Suprapubic skin (tissue), 4 donors: ENCODE data around the gene SLC6A7. TPM values are rescaled to one million over a fixed set of nuclear protein-coding genes. Genes with fewer than 3 reads are reported as not detected.

Source experiments
- DNase-seq, 2 donors: peaks; one replicate each; pipeline ENCODE4 v3.0.0-alpha.2; 2019; ENCODE audit warnings: low spot score in 2 of 2
- H3K27ac ChIP-seq: fragments of 200-600 bp; sonication (generic); one replicate; pipeline ENCODE4 v1.5.1; 2019
- H3K27me3 ChIP-seq: fragments of 200-600 bp; sonication (generic); one replicate; pipeline ENCODE4 v1.5.1; 2019
- H3K36me3 ChIP-seq: fragments of 200-600 bp; sonication (generic); one replicate; pipeline ENCODE4 v1.5.1; 2019
- H3K4me1 ChIP-seq: fragments of 200-600 bp; sonication (generic); one replicate; pipeline ENCODE4 v1.5.1; 2019
- H3K4me3 ChIP-seq: fragments of 200-600 bp; sonication (generic); one replicate; pipeline ENCODE4 v1.5.1; 2019; ENCODE audit warnings: mild to moderate bottlenecking
- H3K9me3 ChIP-seq: fragments of 200-600 bp; sonication (generic); one replicate; pipeline ENCODE4 v1.5.1; 2019
- EP300 ChIP-seq: sonication (generic); formaldehyde crosslinking; IDR thresholded peaks from one replicate; pipeline ENCODE4 v1.6.1; 2017; ENCODE audit warnings: antibody characterized with exemption
- POLR2A ChIP-seq, 2 donors: fragments of 450-650 bp; IDR thresholded peaks; one replicate each; pipeline ENCODE4 v1.6.1; 2017; ENCODE audit warnings: antibody characterized with exemption in 2 of 2, mild to moderate bottlenecking in 2 of 2, moderate library complexity in 2 of 2
- POLR2AphosphoS5 ChIP-seq, 3 donors: sonication (generic); formaldehyde crosslinking; IDR thresholded peaks; one replicate each; pipeline ENCODE4 v1.6.1; 2017; ENCODE audit warnings: antibody characterized with exemption in 3 of 3
- whole genome bisulfite sequencing: methylation state at CpG from one replicate; pipeline ENCODE4 v1.1.5; 2018; 5-methylcytosine and 5-hydroxymethylcytosine counted together
- total RNA-seq, 4 donors: library from RNA; depleted of rRNA; stranded (reverse); fragments of >200 nt; gene quantifications; one replicate each; pipeline ENCODE4 v1.1.0, GENCODE V29; 2016
- TF ChIP-seq, protein P1 (sequence below), 2 donors: fragments of 200-600 bp in 1 of 2; fragments of 450-650 bp in 1 of 2; sonication (generic) in 1 of 2; IDR thresholded peaks; one replicate each; pipeline ENCODE4 v1.5.1; 2016 to 2019; ENCODE audit warnings: antibody characterized with exemption in 2 of 2, mild to moderate bottlenecking in 1 of 2, moderate library complexity in 1 of 2

The SLC6A7 gene
- total RNA-seq, 4 donors from 2014 or later = not detected

DNA sequence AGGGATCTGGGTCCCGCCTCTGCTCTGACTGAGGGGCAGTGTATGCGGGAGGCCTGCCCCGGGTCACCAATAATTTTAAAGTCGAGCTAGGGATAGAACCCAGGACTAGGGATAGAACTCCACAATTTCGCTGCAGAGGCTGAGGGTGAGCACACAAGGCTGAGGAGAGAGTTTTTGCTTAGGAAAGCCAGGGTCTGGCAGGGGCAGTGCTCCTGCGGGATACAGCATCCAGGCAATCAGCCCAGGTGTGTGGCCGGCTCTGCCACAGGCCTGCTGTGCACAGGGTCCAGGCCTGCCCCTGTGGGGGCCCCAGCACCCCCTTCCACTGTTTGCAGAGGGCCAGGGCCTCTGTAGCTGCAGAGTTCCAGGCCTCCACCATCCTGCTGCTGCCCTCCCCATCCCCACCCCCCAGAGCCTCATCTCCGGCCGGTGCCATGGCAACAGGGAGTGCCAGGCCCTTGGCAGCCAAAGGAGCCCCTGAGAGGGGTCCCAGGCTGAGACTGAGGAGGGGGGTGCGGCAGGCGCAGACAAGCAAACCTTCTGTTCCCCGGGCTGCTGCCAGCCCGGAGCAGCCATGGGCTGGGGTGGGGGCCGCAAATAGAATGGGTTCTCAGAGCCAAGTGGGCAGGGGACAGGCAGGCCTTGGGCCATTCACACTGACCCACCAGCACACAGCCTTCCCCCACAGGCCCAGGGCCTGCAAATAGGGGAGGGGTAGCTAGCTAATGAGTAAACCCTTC lies 42.8 kb upstream of the SLC6A7 start:
- TF ChIP-seq POLR2A (IDR thresholded peaks at IDR 0.05) (no peak), POLR2AphosphoS5 (IDR thresholded peaks at IDR 0.05) (no peak), EP300 (no peak)
- TF ChIP-seq, protein P1, sequence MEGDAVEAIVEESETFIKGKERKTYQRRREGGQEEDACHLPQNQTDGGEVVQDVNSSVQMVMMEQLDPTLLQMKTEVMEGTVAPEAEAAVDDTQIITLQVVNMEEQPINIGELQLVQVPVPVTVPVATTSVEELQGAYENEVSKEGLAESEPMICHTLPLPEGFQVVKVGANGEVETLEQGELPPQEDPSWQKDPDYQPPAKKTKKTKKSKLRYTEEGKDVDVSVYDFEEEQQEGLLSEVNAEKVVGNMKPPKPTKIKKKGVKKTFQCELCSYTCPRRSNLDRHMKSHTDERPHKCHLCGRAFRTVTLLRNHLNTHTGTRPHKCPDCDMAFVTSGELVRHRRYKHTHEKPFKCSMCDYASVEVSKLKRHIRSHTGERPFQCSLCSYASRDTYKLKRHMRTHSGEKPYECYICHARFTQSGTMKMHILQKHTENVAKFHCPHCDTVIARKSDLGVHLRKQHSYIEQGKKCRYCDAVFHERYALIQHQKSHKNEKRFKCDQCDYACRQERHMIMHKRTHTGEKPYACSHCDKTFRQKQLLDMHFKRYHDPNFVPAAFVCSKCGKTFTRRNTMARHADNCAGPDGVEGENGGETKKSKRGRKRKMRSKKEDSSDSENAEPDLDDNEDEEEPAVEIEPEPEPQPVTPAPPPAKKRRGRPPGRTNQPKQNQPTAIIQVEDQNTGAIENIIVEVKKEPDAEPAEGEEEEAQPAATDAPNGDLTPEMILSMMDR (IDR thresholded peaks at IDR 0.05) = no peak

DNA sequence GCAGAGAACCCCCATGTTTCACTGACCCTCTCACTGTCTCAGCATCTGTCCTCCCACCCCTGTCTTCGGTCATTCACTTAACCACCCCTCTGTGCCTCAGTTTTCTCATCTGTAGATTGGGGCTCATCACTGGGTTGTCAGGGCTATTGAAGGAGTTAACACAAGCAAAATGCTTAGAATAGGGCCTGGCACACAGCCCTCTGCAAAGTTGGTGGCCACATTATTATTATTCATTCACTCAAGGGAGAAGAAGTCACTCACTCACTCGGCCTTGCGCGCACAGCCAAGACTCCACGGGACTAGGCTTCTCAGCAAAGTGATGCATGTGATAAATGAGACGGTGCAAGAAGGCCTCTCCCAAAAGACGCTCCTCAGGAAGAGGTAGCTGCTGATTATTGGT lies 42.2 kb upstream of the SLC6A7 start:
- peaks cover 34% of the 10 kb centered on the region for H3K4me1 ChIP-seq
- H3K27me3 ChIP-seq = peaks cover under 1% of the 10 kb centered on the region
- WGBS = 67% methylated on average over 7 of the region's 7 CpGs
- no peak for TF ChIP-seq POLR2AphosphoS5 (IDR thresholded peaks at IDR 0.05)
- TF ChIP-seq, protein P1 (IDR thresholded peaks at IDR 0.05) = no peak
- no peak for TF ChIP-seq POLR2A (IDR thresholded peaks at IDR 0.05)
- no peak for TF ChIP-seq EP300
- H3K9me3 ChIP-seq = no peaks in the 10 kb centered on the region
- DNase-seq = no peak
- no peaks in the 10 kb centered on the region for H3K36me3 ChIP-seq
- H3K4me3 ChIP-seq = no peak overlapping the region
- H3K27ac ChIP-seq = peak overlapping the region; percentile 67

More for the DNA sequence above, 42.8 kb upstream of the SLC6A7 start:
- Histone ChIP-seq H3K36me3 (no peaks in the 10 kb centered on the region), H3K27ac (peak overlapping the region; percentile 67), H3K9me3 (no peaks in the 10 kb centered on the region), H3K4me1 (peaks cover 40% of the 10 kb centered on the region), H3K4me3 (no peak overlapping the region), H3K27me3 (no peaks in the 10 kb centered on the region)
- DNase-seq = no peak
- 88% methylated on average over 6 of the region's 14 CpGs for WGBS

DNA sequence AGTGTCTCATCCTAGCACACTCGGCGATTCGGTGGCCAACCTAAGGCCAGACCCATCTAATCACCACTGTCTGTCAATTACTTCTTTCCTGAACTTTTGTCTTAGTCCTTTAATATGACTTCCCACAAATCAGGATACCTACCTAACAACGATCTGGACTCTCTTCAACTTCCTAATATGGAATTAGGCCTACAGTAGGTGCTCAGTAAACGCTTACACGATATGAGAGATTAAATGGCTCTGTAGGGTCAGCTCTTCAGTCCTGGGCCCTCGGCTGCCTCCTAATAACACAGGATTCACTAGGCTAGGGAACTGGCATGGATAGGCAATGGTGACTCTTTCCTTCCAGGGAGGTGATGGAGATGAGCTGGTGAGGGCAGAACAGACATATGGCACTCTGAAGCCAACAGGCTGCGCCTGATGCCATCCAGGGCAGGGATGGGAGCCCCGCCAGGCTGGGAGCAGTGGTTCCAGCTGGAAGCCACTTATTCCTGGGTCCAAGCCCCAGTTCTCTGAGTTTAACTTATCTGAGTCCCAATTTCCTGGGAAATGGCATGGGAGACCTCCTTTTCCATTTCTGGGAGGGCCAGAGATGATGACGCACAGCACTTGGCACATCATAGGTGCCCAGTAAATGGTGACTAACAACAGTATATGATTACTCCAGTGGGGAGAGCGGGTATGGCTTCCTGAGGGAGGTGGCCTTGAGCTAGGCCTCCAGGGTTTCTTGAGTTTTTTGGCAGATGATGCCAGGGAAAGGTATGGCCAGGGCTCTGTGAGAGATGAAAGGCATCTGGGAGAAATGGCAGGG lies 41.5 kb upstream of the SLC6A7 start:
- no peaks in the 10 kb centered on the region for H3K9me3 ChIP-seq
- 70% methylated on average over 11 of the region's 11 CpGs for WGBS
- H3K27me3 ChIP-seq = peaks cover 2% of the 10 kb centered on the region
- H3K4me1 ChIP-seq = peaks cover 37% of the 10 kb centered on the region
- no peak overlapping the region for H3K4me3 ChIP-seq
- DNase-seq = no peak
- H3K36me3 ChIP-seq = no peaks in the 10 kb centered on the region
- H3K27ac ChIP-seq = peak overlapping the region; percentile 67
- TF ChIP-seq POLR2AphosphoS5 (IDR thresholded peaks at IDR 0.05) (no peak), POLR2A (IDR thresholded peaks at IDR 0.05) (no peak), EP300 (no peak)
- TF ChIP-seq, protein P1 (IDR thresholded peaks at IDR 0.05) = no peak

DNA sequence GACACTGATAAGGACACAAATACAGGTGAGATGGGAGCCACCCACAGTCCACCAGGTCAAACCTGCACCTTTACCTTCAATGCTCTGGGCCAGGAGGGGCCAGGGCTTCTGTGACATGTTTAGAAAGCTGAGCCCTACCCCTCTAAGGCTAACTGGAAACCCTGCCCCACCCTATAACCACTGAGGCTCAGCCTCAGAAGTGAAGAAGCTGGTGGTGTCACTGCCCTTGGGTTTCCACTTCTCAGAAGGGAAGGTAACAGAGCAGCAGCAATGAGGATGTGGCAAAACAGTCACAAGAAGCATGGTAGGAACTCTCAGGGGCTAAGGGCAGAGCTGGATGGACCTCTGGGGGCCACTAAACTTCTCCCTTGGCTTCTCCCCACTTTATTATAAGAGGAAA lies 40.2 kb upstream of the SLC6A7 start:
- peak overlapping the region; percentile 4 for H3K27ac ChIP-seq
- peaks cover 29% of the 10 kb centered on the region for H3K4me1 ChIP-seq
- DNase-seq = no peak
- peaks cover 2% of the 10 kb centered on the region for H3K27me3 ChIP-seq
- no peaks in the 10 kb centered on the region for H3K9me3 ChIP-seq
- TF ChIP-seq POLR2A (IDR thresholded peaks at IDR 0.05) = no peak
- TF ChIP-seq POLR2AphosphoS5 (IDR thresholded peaks at IDR 0.05) = no peak
- no peak for TF ChIP-seq EP300
- TF ChIP-seq, protein P1 (IDR thresholded peaks at IDR 0.05) = no peak
- H3K4me3 ChIP-seq = no peak overlapping the region
- H3K36me3 ChIP-seq = no peaks in the 10 kb centered on the region
